Ascending aorta (tissue), 2 donors: ENCODE measurements around the gene ISG15. TPM values are rescaled to one million over a fixed set of nuclear protein-coding genes. Genes with fewer than 3 reads are reported as not detected.

Experiments used
- DNase-seq, 2 donors: peaks; one replicate each; pipeline ENCODE4 v3.0.0-alpha.2; 2019; ENCODE audit warnings: low spot score in 2 of 2
- H3K27ac ChIP-seq, 2 donors: fragments of 200-600 bp; sonication (generic); one replicate each; pipeline ENCODE4 v1.5.1; 2016 to 2017; ENCODE audit warnings: mild to moderate bottlenecking in 1 of 2
- H3K27me3 ChIP-seq: fragments of 200-600 bp; sonication (generic); one replicate; pipeline ENCODE4 v1.5.1; 2017
- H3K36me3 ChIP-seq, 2 donors: fragments of 200-600 bp; sonication (generic); one replicate each; pipeline ENCODE4 v1.5.1; 2016
- H3K4me1 ChIP-seq, 2 donors: fragments of 200-600 bp; sonication (generic); one replicate each; pipeline ENCODE4 v1.5.1; 2016 to 2017; ENCODE audit warnings: mild to moderate bottlenecking in 1 of 2
- H3K4me3 ChIP-seq, 2 donors: fragments of 200-600 bp; sonication (generic); one replicate each; pipeline ENCODE4 v1.5.1; 2016 to 2017; ENCODE audit warnings: mild to moderate bottlenecking in 1 of 2
- H3K9me3 ChIP-seq, 2 donors: fragments of 200-600 bp; sonication (generic); one replicate each; pipeline ENCODE4 v1.5.1; 2016
- CTCF ChIP-seq, 3 experiments: fragments of 200-600 bp in 2 of 3; fragments of 450-650 bp in 1 of 3; sonication (generic) in 2 of 3; IDR thresholded peaks; one replicate each; pipeline ENCODE4 v1.5.1; 2016 to 2019; ENCODE audit warnings: antibody characterized with exemption in 3 of 3, mild to moderate bottlenecking in 1 of 3, moderate library complexity in 1 of 3
- intact Hi-C: fragments of 100-400 bp; cut with DNase I; formaldehyde crosslinking; loops from one replicate; pipeline ENCODE4 v1.15.1; 2023
- total RNA-seq: library from RNA; depleted of rRNA; stranded (reverse); fragments of >200 nt; gene quantifications from one replicate; pipeline ENCODE4 v1.1.0, GENCODE V29; 2016

ISG15 gene
- total RNA-seq, 1 donor from 2014 or later, result 125 TPM

- Histone ChIP-seq H3K9me3 (no peaks in the 10 kb centered on the region), H3K27ac (no peak overlapping the region), H3K27me3 (peaks cover 15% of the 10 kb centered on the region), H3K36me3 (no peaks in the 10 kb centered on the region), H3K4me3 (peak overlapping the region; percentile 71 to 81), H3K4me1 (peaks cover 11 to 15% of the 10 kb centered on the region in 2 donors)
- intact Hi-C loops, result no loop called here
- DNase-seq, result peak; percentile 33 to 90
- no peak for TF ChIP-seq CTCF (IDR thresholded peaks at IDR 0.05)
Measured at GRCh38 chr1:1059494-1060280, 46.4 kb downstream of the ISG15 start.

GRCh38 chr1:1060281-1061000 is 47.1 kb downstream of the ISG15 start:
- peaks cover 11 to 15% of the 10 kb centered on the region in 2 donors for H3K4me1 ChIP-seq
- intact Hi-C loops, result no loop called here
- no peak for TF ChIP-seq CTCF (IDR thresholded peaks at IDR 0.05)
- DNase-seq, result no peak
- H3K36me3 ChIP-seq, result no peaks in the 10 kb centered on the region
- H3K27me3 ChIP-seq, result peaks cover 15% of the 10 kb centered on the region
- no peak overlapping the region for H3K27ac ChIP-seq
- no peaks in the 10 kb centered on the region for H3K9me3 ChIP-seq
- H3K4me3 ChIP-seq, result no peak overlapping the region

- Histone ChIP-seq H3K36me3 (no peaks in the 10 kb centered on the region), H3K9me3 (no peaks in the 10 kb centered on the region), H3K27ac (no peak overlapping the region), H3K4me1 (peaks cover 11 to 15% of the 10 kb centered on the region in 2 donors), H3K27me3 (peaks cover 15% of the 10 kb centered on the region), H3K4me3 (no peak overlapping the region)
- no peak for DNase-seq
- intact Hi-C loops, result no loop called here
- no peak for TF ChIP-seq CTCF (IDR thresholded peaks at IDR 0.05)
Measured at GRCh38 chr1:1061682-1062345, 48.5 kb downstream of the ISG15 start.

GRCh38 chr1:1062348-1063163 is 49.3 kb downstream of the ISG15 start:
- DNase-seq, result no peak
- intact Hi-C loops, result no loop called here

More at GRCh38 chr1:1062348-1063163, 49.3 kb downstream of the ISG15 start:
- Histone ChIP-seq H3K27me3 (peaks cover 15% of the 10 kb centered on the region), H3K36me3 (no peaks in the 10 kb centered on the region), H3K4me1 (peaks cover 11 to 15% of the 10 kb centered on the region in 2 donors), H3K9me3 (no peaks in the 10 kb centered on the region), H3K27ac (no peak overlapping the region), H3K4me3 (no peak overlapping the region)
- no peak for TF ChIP-seq CTCF (IDR thresholded peaks at IDR 0.05)
